Activated naive CD4-positive, alpha-beta T cell treated with anti-CD3 and anti-CD28 coated beads, Interleukin-2, amount 50 U/mL, for 72 hours (primary cell): ENCODE data around the gene INHBC. TPM values are rescaled to one million over a fixed set of nuclear protein-coding genes. Genes with fewer than 3 reads are reported as not detected.
"Not testable (repeated sequence)": the region's sequence is repeated elsewhere in the genome, so short reads cannot be mapped to it uniquely, and the experiment has no call there.

Source experiments
- ATAC-seq, 2 donors: fragments of 150-1000 bp; cut with Tn5 transposase; 2 replicates each; pipeline ENCODE4 v1.10.0; 2021; ENCODE audit warnings: mild to moderate bottlenecking in 2 of 2, moderate library complexity in 2 of 2
- DNase-seq, 2 donors: peaks; one replicate each; pipeline ENCODE4 v3.0.0; 2021 to 2022; ENCODE audit warnings: low spot score in 2 of 2
- H3K27ac Mint-ChIP-seq, 2 donors: one replicate each; pipeline ENCODE4 v1.8.0; 2022; ENCODE audit warnings: mild to moderate bottlenecking in 2 of 2, mixed read lengths in 2 of 2
- H3K36me3 Mint-ChIP-seq, 2 donors: one replicate each; pipeline ENCODE4 v1.8.0; 2022; ENCODE audit warnings: mixed read lengths in 2 of 2
- H3K9me3 Mint-ChIP-seq, 2 donors: one replicate each; pipeline ENCODE4 v1.8.0; 2022; ENCODE audit warnings: mixed read lengths in 2 of 2
- total RNA-seq, 2 donors: library from RNA; stranded (reverse); gene quantifications; one replicate each; pipeline ENCODE4 v1.2.3, GENCODE V29; 2022

Gene INHBC
- total RNA-seq, 2 donors from 2014 or later = not detected

- Mint-ChIP-seq H3K27ac (no peak overlapping the region), H3K9me3 (peaks cover 0 to 7% of the 10 kb centered on the region in 2 donors), H3K36me3 (peaks cover 7 to 8% of the 10 kb centered on the region in 2 donors)
- ATAC-seq = no peak
- peak in 1 of 2 donors; percentile 26 for DNase-seq
These were observed 7.4 kb downstream of the INHBC start for GRCh38 chr12:57441846-57442427.

- not testable (repeated sequence) for H3K9me3 Mint-ChIP-seq, H3K27ac Mint-ChIP-seq, DNase-seq, H3K36me3 Mint-ChIP-seq, ATAC-seq
These were observed 9.8 kb downstream of the INHBC start for GRCh38 chr12:57444337-57444736.

- ATAC-seq (no peak), DNase-seq (no peak)
- Mint-ChIP-seq H3K9me3 (peaks cover 0 to 7% of the 10 kb centered on the region in 2 donors), H3K27ac (peak overlapping the region in 1 of 2 donors; percentile 6), H3K36me3 (peaks cover 7 to 8% of the 10 kb centered on the region in 2 donors)
These were observed 10.2 kb downstream of the INHBC start for GRCh38 chr12:57444744-57445143.

- DNase-seq = no peak
- H3K27ac Mint-ChIP-seq = no peak overlapping the region
- no peak for ATAC-seq
- peaks cover 0 to 7% of the 10 kb centered on the region in 2 donors for H3K9me3 Mint-ChIP-seq
- peaks cover 7 to 8% of the 10 kb centered on the region in 2 donors for H3K36me3 Mint-ChIP-seq
These were observed 11.8 kb downstream of the INHBC start for GRCh38 chr12:57446292-57446960.

GRCh38 chr12:57448669-57449068 is 14.1 kb downstream of the INHBC start:
- Mint-ChIP-seq H3K27ac (no peak overlapping the region), H3K36me3 (no peaks in the 10 kb centered on the region), H3K9me3 (no peaks in the 10 kb centered on the region)
- ATAC-seq = no peak
- no peak for DNase-seq

GRCh38 chr12:57449375-57449774 is 14.8 kb downstream of the INHBC start:
- no peaks in the 10 kb centered on the region for H3K36me3 Mint-ChIP-seq
- no peak for DNase-seq
- no peak for ATAC-seq
- no peak overlapping the region for H3K27ac Mint-ChIP-seq
- H3K9me3 Mint-ChIP-seq = no peaks in the 10 kb centered on the region

GRCh38 chr12:57450057-57450456 is 15.5 kb downstream of the INHBC start:
- DNase-seq (no peak), ATAC-seq (no peak)
- Mint-ChIP-seq H3K27ac (no peak overlapping the region), H3K9me3 (no peaks in the 10 kb centered on the region), H3K36me3 (no peaks in the 10 kb centered on the region)

GRCh38 chr12:57451233-57451778 is 16.7 kb downstream of the INHBC start:
- no peak overlapping the region for H3K27ac Mint-ChIP-seq
- H3K9me3 Mint-ChIP-seq = no peaks in the 10 kb centered on the region
- DNase-seq = no peak
- no peaks in the 10 kb centered on the region for H3K36me3 Mint-ChIP-seq
- no peak for ATAC-seq

GRCh38 chr12:57452181-57452936 is 17.8 kb downstream of the INHBC start:
- peak in 1 of 2 donors; percentile 61 for ATAC-seq
- no peaks in the 10 kb centered on the region for H3K36me3 Mint-ChIP-seq
- no peaks in the 10 kb centered on the region for H3K9me3 Mint-ChIP-seq
- peak overlapping the region in 1 of 2 donors; percentile 66 for H3K27ac Mint-ChIP-seq
- no peak for DNase-seq

GRCh38 chr12:57452937-57453509 is 18.4 kb downstream of the INHBC start:
- no peaks in the 10 kb centered on the region for H3K36me3 Mint-ChIP-seq
- ATAC-seq = peak; percentile 62 to 70
- peak overlapping the region in 1 of 2 donors; percentile 66 for H3K27ac Mint-ChIP-seq
- no peaks in the 10 kb centered on the region for H3K9me3 Mint-ChIP-seq
- DNase-seq = peak; percentile 64 to 71

GRCh38 chr12:57454213-57454565 is 19.6 kb downstream of the INHBC start:
- Mint-ChIP-seq H3K27ac (no peak overlapping the region), H3K36me3 (no peaks in the 10 kb centered on the region), H3K9me3 (no peaks in the 10 kb centered on the region)
- no peak for DNase-seq
- ATAC-seq = no peak

GRCh38 chr12:57454566-57455373 is 20.2 kb downstream of the INHBC start, which contains the start of gene INHBE:
TSS of gene INHBE (plus strand) at chr12:57455307. CDS start at chr12:57455537, 230 bp downstream.
- Mint-ChIP-seq H3K36me3 (no peaks in the 10 kb centered on the region), H3K27ac (peak within 1 kb of the TSS in 1 of 2 donors; percentile 0), H3K9me3 (no peaks in the 10 kb centered on the region)
- no peak for DNase-seq
- no peak for ATAC-seq

- no peak for ATAC-seq
- no peak for DNase-seq
- no peaks in the 10 kb centered on the region for H3K9me3 Mint-ChIP-seq
- peak overlapping the region in 1 of 2 donors; percentile 0 for H3K27ac Mint-ChIP-seq
- H3K36me3 Mint-ChIP-seq = no peaks in the 10 kb centered on the region
These were observed 21.0 kb downstream of the INHBC start for GRCh38 chr12:57455374-57456144.

- H3K9me3 Mint-ChIP-seq = no peaks in the 10 kb centered on the region
- no peaks in the 10 kb centered on the region for H3K36me3 Mint-ChIP-seq
- peak in 1 of 2 donors; percentile 62 for DNase-seq
- peak overlapping the region in 1 of 2 donors; percentile 0 for H3K27ac Mint-ChIP-seq
- peak in 1 of 2 donors; percentile 34 for ATAC-seq
These were observed 21.6 kb downstream of the INHBC start for GRCh38 chr12:57456145-57456700.
